ENCODE results near the gene WDR18. TPM values are rescaled to one million over a fixed set of nuclear protein-coding genes. Genes with fewer than 3 reads are reported as not detected.
"Not testable (repeated sequence)": the region's sequence is repeated elsewhere in the genome, so short reads cannot be mapped to it uniquely, and the experiment has no call there.

The WDR18 gene
- total and polyA plus RNA-seq, 2 of the 8 experiments (the other 6 are each of a cell fraction or from before 2014, with no cell fraction given), result 87.7 to 177 TPM

DNA sequence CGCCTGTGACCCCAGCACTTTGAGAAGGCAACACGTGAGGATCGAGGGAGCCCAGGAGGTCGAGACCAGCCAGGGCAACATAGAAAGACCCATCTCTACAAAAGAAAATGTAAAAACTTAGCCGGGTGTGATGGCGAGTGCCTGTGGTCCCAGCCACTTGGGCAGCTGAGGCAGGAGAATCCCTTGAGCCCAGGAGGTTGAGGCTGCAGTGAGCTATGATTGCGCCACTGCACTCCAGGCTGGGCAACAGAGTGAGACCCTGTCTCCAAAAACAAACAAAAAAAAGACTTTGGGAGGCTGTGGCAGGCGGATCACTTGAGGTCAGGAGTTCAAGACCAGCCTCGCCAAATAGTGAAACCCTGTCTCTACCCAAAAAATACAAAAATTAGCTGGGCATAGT, 26.6 kb upstream of the WDR18 start:
- Histone ChIP-seq H3K4me1 (replicated peaks in 1 of 4; ENCODE audit: control insufficient read depth in 3 of 4, insufficient read depth in 4 of 4, low read length in 3 of 4) (peaks cover 5 to 47% (median 26%) of the 10 kb centered on the region in 4 experiments), H2BK12ac (ENCODE audit: low read depth, low read length) (0 out of 2 replicates have a peak overlapping the region, but pooled peaks have one; percentile 27), H4K8ac (ENCODE audit: extremely low read depth, insufficient read depth, low read length) (peak overlapping the region; percentile 57; the same call in 1 of the 2 replicates), H2BK120ac (replicated peaks; ENCODE audit: low read depth, low read length) (peak overlapping the region; percentile 0), H3K79me2 (ENCODE audit: control insufficient read depth in 1 of 2, insufficient read depth in 2 of 2, low read length in 2 of 2) (peaks cover 0 to 23% of the 10 kb centered on the region in 2 experiments; a peak in 1 of 4 replicates), H2BK5ac (ENCODE audit: low read depth, low read length) (peak overlapping the region; percentile 68), H2AK5ac (ENCODE audit: low read depth, low read length) (0 out of 2 replicates have a peak overlapping the region, but pooled peaks have one; percentile 53), H3K79me1 (ENCODE audit: low read depth, low read length) (peaks cover 11% of the 10 kb centered on the region; the same call in 1 of the 2 replicates)
- H3K4me2 ChIP-seq (ENCODE audit: insufficient read depth in 1 of 2, low read depth in 2 of 2, low read length in 2 of 2); H3K14ac ChIP-seq (ENCODE audit: insufficient read length); FAIRE-seq; DNase-seq (ENCODE audit: low read depth in 1 of 2, low spot score in 2 of 2); H3K23me2 ChIP-seq (ENCODE audit: low read depth, low read length); H2BK15ac ChIP-seq (ENCODE audit: low read length); H3K18ac ChIP-seq (ENCODE audit: extremely low read depth, low read length); H3K4ac ChIP-seq (replicated peaks; ENCODE audit: insufficient read length, low read depth, low read length); H2BK20ac ChIP-seq (ENCODE audit: low read length); H3K9me3 ChIP-seq (ENCODE audit: insufficient read depth in 2 of 2, low read depth in 1 of 2, low read length in 1 of 2); H3K36me3 ChIP-seq (ENCODE audit: control insufficient read depth in 2 of 4, insufficient read depth in 4 of 4, low read length in 3 of 4); H4K5ac ChIP-seq (ENCODE audit: insufficient read length, low read depth, low read length); H3K56ac ChIP-seq (replicated peaks; ENCODE audit: insufficient read length, low read depth, low read length); H3K27me3 ChIP-seq (replicated peaks in 1 of 4; ENCODE audit: control insufficient read depth in 3 of 4, extremely low read depth in 1 of 4, insufficient read depth in 3 of 4, low read length in 3 of 4); H2AFZ ChIP-seq (ENCODE audit: low read length); H3K27ac ChIP-seq (ENCODE audit: low read depth, low read length); H4K20me1 ChIP-seq (replicated peaks in 1 of 2; ENCODE audit: control insufficient read depth in 1 of 2, insufficient read depth in 2 of 2, low read length in 2 of 2); H3K9ac ChIP-seq (replicated peaks in 1 of 4; ENCODE audit: extremely low read depth in 1 of 4, low read depth in 3 of 4, low read length in 3 of 4); H3K23ac ChIP-seq (ENCODE audit: insufficient read length); H4K91ac ChIP-seq (replicated peaks; ENCODE audit: insufficient read length, low read length); H3K4me3 ChIP-seq (ENCODE audit: extremely low read depth in 1 of 4, insufficient read depth in 2 of 4, low read depth in 3 of 4, low read length in 4 of 4): not testable (repeated sequence)
- CTCF ChIA-PET (ENCODE audit: partially characterized antibody), result interaction anchor here (0.7 to 3.6 kb wide), 5 partner anchors 9 to 35 kb away, joined by 3 to 16 read pairs (median 4); no protein-coding TSS in a partner anchor
- 91% methylated on average over 9 of the region's 9 CpGs; no CpG with 5 or more reads in 1 of the 2 experiments for WGBS, 2 experiments (ENCODE audit: extremely low coverage in 1 of 2, insufficient coverage in 1 of 2, insufficient read length in 1 of 2, insufficient replicate concordance in 2 of 2, low coverage in 1 of 2, low lambda C conversion rate in 2 of 2, missing lambda C conversion rate in 1 of 2)
- POLR2A ChIA-PET (ENCODE audit: partially characterized antibody), result interaction anchor here (0.9 to 2.3 kb wide), 5 partner anchors 9 to 68 kb away, joined by 3 to 6 read pairs (median 5); partner anchors contain the start of genes CNN2 and WDR18

All from H1 (cell line).